Measurements from ENCODE around the gene CREB5.
A peak's percentile ranks its signal among the peaks of the same experiment; 100 is the strongest.
"Not testable (repeated sequence)": the region's sequence is repeated elsewhere in the genome, so short reads cannot be mapped to it uniquely, and the experiment has no call there.

Gene CREB5

DNA sequence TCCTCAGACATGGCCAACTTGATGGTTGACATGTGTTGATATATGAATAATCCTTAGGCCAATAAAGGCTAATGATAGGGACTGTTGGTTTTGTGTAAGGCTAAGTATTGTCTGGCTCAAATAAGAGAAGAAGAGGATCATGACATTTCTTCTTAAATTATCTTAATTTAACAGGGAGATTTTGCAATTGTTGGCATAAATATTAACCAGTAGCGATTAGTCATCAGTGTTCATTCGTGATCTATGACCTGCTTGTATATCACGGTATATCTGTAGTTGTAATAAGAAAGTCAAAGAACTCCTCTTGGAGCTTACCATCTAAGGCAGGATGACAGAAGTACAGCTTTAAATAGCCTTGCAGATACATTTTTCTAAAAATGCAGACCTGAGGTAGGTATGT, 196.4 kb downstream of the CREB5 start:
- DNase-seq (ENCODE audit: extremely low read depth, insufficient read length), result no peak
- TF ChIP-seq, protein P1, sequence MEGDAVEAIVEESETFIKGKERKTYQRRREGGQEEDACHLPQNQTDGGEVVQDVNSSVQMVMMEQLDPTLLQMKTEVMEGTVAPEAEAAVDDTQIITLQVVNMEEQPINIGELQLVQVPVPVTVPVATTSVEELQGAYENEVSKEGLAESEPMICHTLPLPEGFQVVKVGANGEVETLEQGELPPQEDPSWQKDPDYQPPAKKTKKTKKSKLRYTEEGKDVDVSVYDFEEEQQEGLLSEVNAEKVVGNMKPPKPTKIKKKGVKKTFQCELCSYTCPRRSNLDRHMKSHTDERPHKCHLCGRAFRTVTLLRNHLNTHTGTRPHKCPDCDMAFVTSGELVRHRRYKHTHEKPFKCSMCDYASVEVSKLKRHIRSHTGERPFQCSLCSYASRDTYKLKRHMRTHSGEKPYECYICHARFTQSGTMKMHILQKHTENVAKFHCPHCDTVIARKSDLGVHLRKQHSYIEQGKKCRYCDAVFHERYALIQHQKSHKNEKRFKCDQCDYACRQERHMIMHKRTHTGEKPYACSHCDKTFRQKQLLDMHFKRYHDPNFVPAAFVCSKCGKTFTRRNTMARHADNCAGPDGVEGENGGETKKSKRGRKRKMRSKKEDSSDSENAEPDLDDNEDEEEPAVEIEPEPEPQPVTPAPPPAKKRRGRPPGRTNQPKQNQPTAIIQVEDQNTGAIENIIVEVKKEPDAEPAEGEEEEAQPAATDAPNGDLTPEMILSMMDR (IDR thresholded peaks at IDR 0.05; ENCODE audit: insufficient read depth, low read length, poor library complexity, severe bottlenecking), result no peak
- Histone ChIP-seq H3K27me3 (replicated peaks; ENCODE audit: control insufficient read depth, insufficient read depth, low read length) (no peaks in the 10 kb centered on the region), H3K4me3 (replicated peaks; ENCODE audit: low read depth, low read length) (no peak overlapping the region), H3K36me3 (ENCODE audit: control insufficient read depth, insufficient read depth, low read length) (no peaks in the 10 kb centered on the region)

DNA sequence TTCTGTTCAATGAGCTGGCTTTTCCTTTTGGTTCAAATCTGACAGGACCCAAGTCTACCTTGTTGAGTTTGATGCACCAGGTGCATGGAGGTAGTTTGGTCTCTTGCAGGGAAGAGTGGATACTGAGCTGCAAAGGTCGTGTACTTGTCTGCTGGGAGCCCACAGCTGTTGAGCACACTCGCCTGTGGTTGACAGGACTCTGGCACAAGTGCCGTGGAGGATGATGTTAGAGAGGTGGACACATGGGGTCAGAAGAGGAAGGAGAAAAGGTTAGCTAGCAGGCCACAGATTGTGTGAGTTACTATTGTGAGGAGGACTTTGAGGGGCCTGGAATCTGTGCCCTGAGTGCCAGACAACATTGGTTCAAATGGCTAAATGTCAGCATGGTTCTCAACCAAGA, 197.3 kb downstream of the CREB5 start:
- TF ChIP-seq, protein P1 (IDR thresholded peaks at IDR 0.05; ENCODE audit: insufficient read depth, low read length, poor library complexity, severe bottlenecking), result no peak
- H3K27me3 ChIP-seq (replicated peaks; ENCODE audit: control insufficient read depth, insufficient read depth, low read length), result no peaks in the 10 kb centered on the region
- no peak for DNase-seq (ENCODE audit: extremely low read depth, insufficient read length)
- no peaks in the 10 kb centered on the region for H3K36me3 ChIP-seq (ENCODE audit: control insufficient read depth, insufficient read depth, low read length)
- no peak overlapping the region for H3K4me3 ChIP-seq (replicated peaks; ENCODE audit: low read depth, low read length)

DNA sequence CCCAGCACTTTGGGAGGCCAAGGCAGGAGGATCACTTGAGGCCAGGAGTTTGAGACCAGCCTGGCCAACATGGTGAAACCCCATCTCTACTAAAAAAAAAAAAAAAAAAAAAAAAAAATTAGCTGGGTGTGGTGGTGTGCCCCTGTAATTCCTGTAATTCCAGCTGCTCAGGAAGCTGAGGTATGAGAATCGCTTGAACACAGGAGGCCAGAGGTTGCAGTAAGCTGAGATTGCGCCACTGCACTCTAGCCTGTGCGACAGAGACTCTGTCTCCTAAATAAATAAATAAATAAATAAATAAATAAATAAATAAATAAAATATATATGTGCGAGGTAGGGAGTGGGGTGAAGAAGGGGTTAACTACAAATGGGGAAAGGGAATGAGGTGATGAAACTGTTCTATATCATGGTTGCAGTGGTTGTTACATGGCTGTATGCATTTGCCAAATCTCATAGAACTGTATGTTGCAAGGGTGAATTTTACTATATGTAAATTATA, 199.1 kb downstream of the CREB5 start:
- not testable (repeated sequence) for H3K27me3 ChIP-seq (replicated peaks; ENCODE audit: control insufficient read depth, insufficient read depth, low read length); H3K36me3 ChIP-seq (ENCODE audit: control insufficient read depth, insufficient read depth, low read length); H3K4me3 ChIP-seq (replicated peaks; ENCODE audit: low read depth, low read length); DNase-seq (ENCODE audit: extremely low read depth, insufficient read length)

DNA sequence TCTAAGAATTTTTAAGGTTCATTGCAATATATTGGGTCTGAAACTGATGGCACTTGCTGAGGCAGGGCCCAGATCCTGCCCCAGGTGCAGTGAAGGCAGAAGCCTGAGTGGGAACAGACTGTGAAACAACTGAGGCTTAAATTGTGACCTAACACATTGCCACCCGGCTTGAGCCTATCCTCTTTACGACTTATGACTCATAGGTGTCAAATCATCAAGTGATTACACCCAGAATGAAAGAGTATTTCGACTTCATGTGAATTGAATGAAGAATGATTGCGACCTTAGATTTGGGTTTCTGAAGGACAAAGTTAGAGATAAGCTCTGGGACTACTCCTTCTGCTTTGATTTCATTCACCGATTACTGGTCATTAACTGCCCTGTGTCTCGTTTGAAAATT, 200.9 kb downstream of the CREB5 start:
- TF ChIP-seq, protein P1 (IDR thresholded peaks at IDR 0.05; ENCODE audit: insufficient read depth, low read length, poor library complexity, severe bottlenecking), result no peak
- Histone ChIP-seq H3K36me3 (ENCODE audit: control insufficient read depth, insufficient read depth, low read length) (no peaks in the 10 kb centered on the region), H3K27me3 (replicated peaks; ENCODE audit: control insufficient read depth, insufficient read depth, low read length) (no peaks in the 10 kb centered on the region), H3K4me3 (replicated peaks; ENCODE audit: low read depth, low read length) (no peak overlapping the region)
- peak; percentile 50 for DNase-seq (ENCODE audit: extremely low read depth, insufficient read length)

DNA sequence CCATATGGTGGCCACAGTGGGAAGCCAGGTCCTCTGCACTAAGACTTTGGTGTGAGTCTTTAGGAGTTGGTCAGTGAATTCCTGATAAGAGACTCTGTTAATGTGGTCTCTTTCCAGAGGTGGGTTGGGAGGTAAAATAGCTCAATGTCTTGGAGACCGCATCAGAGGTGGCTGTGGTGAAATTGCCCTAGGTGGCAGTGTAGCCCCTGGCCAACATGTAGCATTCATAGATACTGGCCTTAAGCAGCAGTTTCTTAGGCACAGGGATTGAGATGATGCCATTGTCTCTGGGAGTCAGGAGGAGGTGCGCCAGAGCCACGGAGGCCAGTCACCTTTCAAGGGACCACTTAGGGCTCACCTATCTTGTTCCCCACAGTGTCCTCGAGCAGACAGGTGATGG, 202.8 kb downstream of the CREB5 start:
- Histone ChIP-seq H3K36me3 (ENCODE audit: control insufficient read depth, insufficient read depth, low read length) (no peaks in the 10 kb centered on the region), H3K4me3 (replicated peaks; ENCODE audit: low read depth, low read length) (no peak overlapping the region), H3K27me3 (replicated peaks; ENCODE audit: control insufficient read depth, insufficient read depth, low read length) (no peaks in the 10 kb centered on the region)
- no peak for DNase-seq (ENCODE audit: extremely low read depth, insufficient read length)
- TF ChIP-seq, protein P1 (IDR thresholded peaks at IDR 0.05; ENCODE audit: insufficient read depth, low read length, poor library complexity, severe bottlenecking), result peak; percentile 36

DNA sequence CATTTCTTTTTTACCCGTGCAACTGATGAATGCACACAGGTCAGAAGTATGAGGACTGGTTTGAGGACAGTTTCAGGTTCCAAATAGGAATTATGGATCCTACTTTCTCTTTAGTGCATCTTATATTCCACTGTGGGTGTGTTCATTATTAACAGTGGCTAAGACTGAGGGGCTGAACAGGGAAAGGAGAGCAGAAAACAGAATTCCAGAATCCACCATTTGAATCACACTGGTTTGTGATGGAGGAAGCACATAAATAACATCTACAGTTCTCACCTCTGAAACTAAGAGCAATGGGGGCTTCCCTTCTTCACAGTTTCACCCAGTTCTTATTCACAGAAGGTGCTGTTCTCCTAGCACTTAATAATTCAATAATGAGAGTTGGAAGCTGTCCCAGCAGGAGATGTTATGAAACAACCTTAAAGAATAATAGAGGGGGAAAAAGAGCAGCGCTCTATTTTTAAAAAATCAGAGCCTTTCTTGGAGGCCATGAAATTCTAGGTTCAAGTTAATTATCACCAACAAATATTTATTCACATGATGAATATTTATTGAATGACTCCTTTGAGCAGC, 205.1 kb downstream of the CREB5 start:
- no peak for DNase-seq (ENCODE audit: extremely low read depth, insufficient read length)
- TF ChIP-seq, protein P1 (IDR thresholded peaks at IDR 0.05; ENCODE audit: insufficient read depth, low read length, poor library complexity, severe bottlenecking), result no peak
- Histone ChIP-seq H3K27me3 (replicated peaks; ENCODE audit: control insufficient read depth, insufficient read depth, low read length) (no peaks in the 10 kb centered on the region), H3K36me3 (ENCODE audit: control insufficient read depth, insufficient read depth, low read length) (no peaks in the 10 kb centered on the region), H3K4me3 (replicated peaks; ENCODE audit: low read depth, low read length) (no peak overlapping the region)

Data from GM06990 (cell line).